LNCaP clone FGC (cell line): ENCODE data around the gene TSEN2.
"Not testable (repeated sequence)": the region's sequence is repeated elsewhere in the genome, so short reads cannot be mapped to it uniquely, and the experiment has no call there.

Experiments used
- DNase-seq: peaks from one replicate; pipeline ENCODE4 v3.0.0-alpha.2; 2011; ENCODE audit warnings: low read depth
- H3K4me3 ChIP-seq: 2 replicates; pipeline ENCODE4 v1.5.1; 2011; ENCODE audit warnings: mild to moderate bottlenecking, low read depth, low read length, control low read depth
- CTCF ChIP-seq: IDR thresholded peaks from 2 replicates; pipeline ENCODE4 v1.5.1; 2012; ENCODE audit warnings: mild to moderate bottlenecking; ENCODE audit not compliant: control insufficient read depth, insufficient read depth; ENCODE audit errors: extremely low read depth

Gene TSEN2

GRCh38 chr3:12454076-12454815, 30.0 kb upstream of the TSEN2 start:
- no peak for TF ChIP-seq CTCF
- DNase-seq, result no peak
- H3K4me3 ChIP-seq, result no peak overlapping the region

- no peak overlapping the region for H3K4me3 ChIP-seq
- DNase-seq, result no peak
- no peak for TF ChIP-seq CTCF
Observed at GRCh38 chr3:12454816-12455121, 29.5 kb upstream of the TSEN2 start.

GRCh38 chr3:12455740-12456139, 28.5 kb upstream of the TSEN2 start:
- DNase-seq, result no peak
- TF ChIP-seq CTCF, result no peak
- no peak overlapping the region for H3K4me3 ChIP-seq

GRCh38 chr3:12456441-12456840, 27.8 kb upstream of the TSEN2 start:
- H3K4me3 ChIP-seq, result no peak overlapping the region
- DNase-seq, result no peak
- TF ChIP-seq CTCF, result no peak

GRCh38 chr3:12457380-12457779, 26.9 kb upstream of the TSEN2 start:
- not testable (repeated sequence) for DNase-seq, H3K4me3 ChIP-seq

- no peak for TF ChIP-seq CTCF
Observed at GRCh38 chr3:12458901-12459300, 25.4 kb upstream of the TSEN2 start.

GRCh38 chr3:12460127-12460526, 24.2 kb upstream of the TSEN2 start:
- H3K4me3 ChIP-seq, result no peak overlapping the region
- no peak for DNase-seq
- TF ChIP-seq CTCF, result no peak

More at GRCh38 chr3:12458901-12459300, 25.4 kb upstream of the TSEN2 start:
- H3K4me3 ChIP-seq, result no peak overlapping the region
- no peak for DNase-seq
